HepG2 (cell line): ENCODE measurements around the gene MED25. TPM values are rescaled to one million over a fixed set of nuclear protein-coding genes. Genes with fewer than 3 reads are reported as not detected.

Experiments used
- BCLAF1 ChIP-seq: fragments of 450-650 bp; IDR thresholded peaks from 2 replicates; pipeline ENCODE4 v1.6.1; 2017; ENCODE audit warnings: mild to moderate bottlenecking
- HNRNPLL ChIP-seq: fragments of 200-400 bp; formaldehyde crosslinking; IDR thresholded peaks from 2 replicates; pipeline ENCODE4 v1.6.1; 2017; ENCODE audit warnings: mild to moderate bottlenecking, low read depth, low read length; ENCODE audit not compliant: poor library complexity, severe bottlenecking
- MEIS2 ChIP-seq: sonication (generic); formaldehyde crosslinking; IDR thresholded peaks from 2 replicates; pipeline ENCODE4 v1.9.0; 2021; ENCODE audit warnings: mild to moderate bottlenecking, missing genetic modification reagents
- NFIC ChIP-seq: IDR thresholded peaks from 2 replicates; pipeline ENCODE4 v1.6.1; 2012; ENCODE audit warnings: mild to moderate bottlenecking, low read length, inconsistent platforms
- PITX1 ChIP-seq: sonication (generic); formaldehyde crosslinking; IDR thresholded peaks from 2 replicates; pipeline ENCODE4 v1.5.1; 2020; ENCODE audit warnings: mild to moderate bottlenecking, missing genetic modification reagents
- SMARCE1 ChIP-seq: fragments of 450-650 bp; IDR thresholded peaks from 2 replicates; pipeline ENCODE4 v1.6.1; 2017; ENCODE audit warnings: borderline replicate concordance
- TBL1XR1 ChIP-seq: fragments of 150-350 bp; IDR thresholded peaks from 2 replicates; pipeline ENCODE4 v1.6.1; 2014; ENCODE audit warnings: borderline replicate concordance, low read length; ENCODE audit not compliant: partially characterized antibody
- ZNF263 ChIP-seq: sonication (generic); formaldehyde crosslinking; IDR thresholded peaks from 2 replicates; pipeline ENCODE4 v1.4.0; 2020; ENCODE audit warnings: missing genetic modification reagents
- polyA plus RNA-seq, 8 experiments: library from polyadenylated mRNA; depleted of rRNA in 3 of 8; stranded (reverse) in 7 of 8; unstranded in 1 of 8; fragments of >200 nt; fragmentation: Illumina TruSeq in 4 of 8; extraction: Trizol in 4 of 8; gene quantifications; 2 replicates each; pipeline versions ENCODE4 v1.2.1 to v1.2.3, GENCODE V29; 2011 to 2016; ENCODE audit warnings: low read depth in 4 of 8, missing spikeins in 1 of 8, mixed read lengths in 1 of 8; ENCODE audit not compliant: insufficient read depth in 1 of 8
- total RNA-seq, 5 experiments: library from RNA; depleted of rRNA; stranded (reverse); fragments of >200 nt; fragmentation: Illumina TruSeq; extraction: Trizol; gene quantifications; 2 replicates each; pipeline ENCODE4 v1.2.3, GENCODE V29; 2016; ENCODE audit warnings: low read depth in 1 of 5
- TF ChIP-seq, protein P1 (sequence below): IDR thresholded peaks from 2 replicates; pipeline ENCODE4 v1.6.1; 2018; ENCODE audit warnings: missing genetic modification reagents, mild to moderate bottlenecking, missing compliant biosample characterization
- TF ChIP-seq, protein P2 (sequence below): IDR thresholded peaks from 2 replicates; pipeline ENCODE4 v1.6.1; 2012; ENCODE audit warnings: low read length, improper control_type of control experiment
- TF ChIP-seq, protein P3 (sequence below): sonication (generic); formaldehyde crosslinking; IDR thresholded peaks from 2 replicates; pipeline ENCODE4 v1.4.0; 2020; ENCODE audit warnings: missing genetic modification reagents
- TF ChIP-seq, protein P4 (sequence below): sonication (generic); formaldehyde crosslinking; IDR thresholded peaks from 2 replicates; pipeline ENCODE4 v1.4.0; 2020; ENCODE audit warnings: missing genetic modification reagents; ENCODE audit errors: not compliant biosample characterization

MED25 gene
- total and polyA plus RNA-seq, 2 of the 13 experiments (the other 11 are each of a cell fraction or from before 2014, with no cell fraction given), result 11.1 to 15.1 TPM

GRCh38 chr19:49850487-49851342, 32.6 kb downstream of the MED25 start, which contains the start of gene PTOV1 (continued):
- TF ChIP-seq PITX1 (CRISPR knock-in tag) (peak; percentile 57; the same call in 1 of the 2 replicates), HNRNPLL (peak; percentile 42), MEIS2 (CRISPR knock-in tag) (no peak), TBL1XR1 (no peak), ZNF263 (CRISPR knock-in tag) (no peak), NFIC (no peak), BCLAF1 (no peak), SMARCE1 (no peak)
- TF ChIP-seq, protein P1, sequence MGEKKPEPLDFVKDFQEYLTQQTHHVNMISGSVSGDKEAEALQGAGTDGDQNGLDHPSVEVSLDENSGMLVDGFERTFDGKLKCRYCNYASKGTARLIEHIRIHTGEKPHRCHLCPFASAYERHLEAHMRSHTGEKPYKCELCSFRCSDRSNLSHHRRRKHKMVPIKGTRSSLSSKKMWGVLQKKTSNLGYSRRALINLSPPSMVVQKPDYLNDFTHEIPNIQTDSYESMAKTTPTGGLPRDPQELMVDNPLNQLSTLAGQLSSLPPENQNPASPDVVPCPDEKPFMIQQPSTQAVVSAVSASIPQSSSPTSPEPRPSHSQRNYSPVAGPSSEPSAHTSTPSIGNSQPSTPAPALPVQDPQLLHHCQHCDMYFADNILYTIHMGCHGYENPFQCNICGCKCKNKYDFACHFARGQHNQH (CRISPR knock-in tag), result 0 out of 2 replicates have a peak, but pooled peaks have one; percentile 16
- TF ChIP-seq, protein P2, sequence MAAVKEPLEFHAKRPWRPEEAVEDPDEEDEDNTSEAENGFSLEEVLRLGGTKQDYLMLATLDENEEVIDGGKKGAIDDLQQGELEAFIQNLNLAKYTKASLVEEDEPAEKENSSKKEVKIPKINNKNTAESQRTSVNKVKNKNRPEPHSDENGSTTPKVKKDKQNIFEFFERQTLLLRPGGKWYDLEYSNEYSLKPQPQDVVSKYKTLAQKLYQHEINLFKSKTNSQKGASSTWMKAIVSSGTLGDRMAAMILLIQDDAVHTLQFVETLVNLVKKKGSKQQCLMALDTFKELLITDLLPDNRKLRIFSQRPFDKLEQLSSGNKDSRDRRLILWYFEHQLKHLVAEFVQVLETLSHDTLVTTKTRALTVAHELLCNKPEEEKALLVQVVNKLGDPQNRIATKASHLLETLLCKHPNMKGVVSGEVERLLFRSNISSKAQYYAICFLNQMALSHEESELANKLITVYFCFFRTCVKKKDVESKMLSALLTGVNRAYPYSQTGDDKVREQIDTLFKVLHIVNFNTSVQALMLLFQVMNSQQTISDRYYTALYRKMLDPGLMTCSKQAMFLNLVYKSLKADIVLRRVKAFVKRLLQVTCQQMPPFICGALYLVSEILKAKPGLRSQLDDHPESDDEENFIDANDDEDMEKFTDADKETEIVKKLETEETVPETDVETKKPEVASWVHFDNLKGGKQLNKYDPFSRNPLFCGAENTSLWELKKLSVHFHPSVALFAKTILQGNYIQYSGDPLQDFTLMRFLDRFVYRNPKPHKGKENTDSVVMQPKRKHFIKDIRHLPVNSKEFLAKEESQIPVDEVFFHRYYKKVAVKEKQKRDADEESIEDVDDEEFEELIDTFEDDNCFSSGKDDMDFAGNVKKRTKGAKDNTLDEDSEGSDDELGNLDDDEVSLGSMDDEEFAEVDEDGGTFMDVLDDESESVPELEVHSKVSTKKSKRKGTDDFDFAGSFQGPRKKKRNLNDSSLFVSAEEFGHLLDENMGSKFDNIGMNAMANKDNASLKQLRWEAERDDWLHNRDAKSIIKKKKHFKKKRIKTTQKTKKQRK, result no peak
- TF ChIP-seq, protein P3, sequence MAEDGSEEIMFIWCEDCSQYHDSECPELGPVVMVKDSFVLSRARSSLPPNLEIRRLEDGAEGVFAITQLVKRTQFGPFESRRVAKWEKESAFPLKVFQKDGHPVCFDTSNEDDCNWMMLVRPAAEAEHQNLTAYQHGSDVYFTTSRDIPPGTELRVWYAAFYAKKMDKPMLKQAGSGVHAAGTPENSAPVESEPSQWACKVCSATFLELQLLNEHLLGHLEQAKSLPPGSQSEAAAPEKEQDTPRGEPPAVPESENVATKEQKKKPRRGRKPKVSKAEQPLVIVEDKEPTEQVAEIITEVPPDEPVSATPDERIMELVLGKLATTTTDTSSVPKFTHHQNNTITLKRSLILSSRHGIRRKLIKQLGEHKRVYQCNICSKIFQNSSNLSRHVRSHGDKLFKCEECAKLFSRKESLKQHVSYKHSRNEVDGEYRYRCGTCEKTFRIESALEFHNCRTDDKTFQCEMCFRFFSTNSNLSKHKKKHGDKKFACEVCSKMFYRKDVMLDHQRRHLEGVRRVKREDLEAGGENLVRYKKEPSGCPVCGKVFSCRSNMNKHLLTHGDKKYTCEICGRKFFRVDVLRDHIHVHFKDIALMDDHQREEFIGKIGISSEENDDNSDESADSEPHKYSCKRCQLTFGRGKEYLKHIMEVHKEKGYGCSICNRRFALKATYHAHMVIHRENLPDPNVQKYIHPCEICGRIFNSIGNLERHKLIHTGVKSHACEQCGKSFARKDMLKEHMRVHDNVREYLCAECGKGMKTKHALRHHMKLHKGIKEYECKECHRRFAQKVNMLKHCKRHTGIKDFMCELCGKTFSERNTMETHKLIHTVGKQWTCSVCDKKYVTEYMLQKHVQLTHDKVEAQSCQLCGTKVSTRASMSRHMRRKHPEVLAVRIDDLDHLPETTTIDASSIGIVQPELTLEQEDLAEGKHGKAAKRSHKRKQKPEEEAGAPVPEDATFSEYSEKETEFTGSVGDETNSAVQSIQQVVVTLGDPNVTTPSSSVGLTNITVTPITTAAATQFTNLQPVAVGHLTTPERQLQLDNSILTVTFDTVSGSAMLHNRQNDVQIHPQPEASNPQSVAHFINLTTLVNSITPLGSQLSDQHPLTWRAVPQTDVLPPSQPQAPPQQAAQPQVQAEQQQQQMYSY (CRISPR knock-in tag), result 0 out of 2 replicates have a peak, but pooled peaks have one; percentile 41
- TF ChIP-seq, protein P4, sequence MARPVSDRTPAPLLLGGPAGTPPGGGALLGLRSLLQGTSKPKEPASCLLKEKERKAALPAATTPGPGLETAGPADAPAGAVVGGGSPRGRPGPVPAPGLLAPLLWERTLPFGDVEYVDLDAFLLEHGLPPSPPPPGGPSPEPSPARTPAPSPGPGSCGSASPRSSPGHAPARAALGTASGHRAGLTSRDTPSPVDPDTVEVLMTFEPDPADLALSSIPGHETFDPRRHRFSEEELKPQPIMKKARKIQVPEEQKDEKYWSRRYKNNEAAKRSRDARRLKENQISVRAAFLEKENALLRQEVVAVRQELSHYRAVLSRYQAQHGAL (CRISPR knock-in tag), result no peak
